Astrocyte (in vitro differentiated cells and primary cell): Measurements from ENCODE around the gene ANKLE1.

ENCODE experiments used
- CTCF ChIP-seq: IDR thresholded peaks from 2 replicates; pipeline ENCODE4 v1.5.1; 2011; ENCODE audit warnings: low read depth, mild to moderate bottlenecking, inconsistent platforms, low read length, moderate library complexity; ENCODE audit not compliant: insufficient read depth
- EZH2 ChIP-seq: IDR thresholded peaks from 2 replicates; pipeline ENCODE4 v1.6.1; 2012; ENCODE audit warnings: mild to moderate bottlenecking, low read length, inconsistent platforms; ENCODE audit not compliant: insufficient read depth

GRCh38 chr19:17266026-17266425, 15.7 kb upstream of the ANKLE1 start:
- TF ChIP-seq CTCF (no peak), EZH2 (no peak)
